Fibroblast of mammary gland (primary cell): Measurements from ENCODE around the gene RUFY4.
"Not testable (repeated sequence)": the region's sequence is repeated elsewhere in the genome, so short reads cannot be mapped to it uniquely, and the experiment has no call there.

ENCODE experiments used
- DNase-seq: peaks from one replicate; pipeline ENCODE4 v3.0.0-alpha.2; 2010; ENCODE audit warnings: low read depth
- H3K4me3 ChIP-seq: 2 replicates; pipeline ENCODE4 v1.5.1; 2011; ENCODE audit warnings: low read depth, mild to moderate bottlenecking, low read length, moderate library complexity; ENCODE audit not compliant: control insufficient read depth
- CTCF ChIP-seq: conservative IDR thresholded peaks from 2 replicates; pipeline ENCODE4 v1.5.1; 2011; ENCODE audit warnings: low read depth, low read length, inconsistent platforms; ENCODE audit not compliant: control insufficient read depth, insufficient read depth

RUFY4 gene

GRCh38 chr2:218031261-218031660, 37.8 kb upstream of the RUFY4 start:
- TF ChIP-seq CTCF = no peak
- no peak overlapping the region for H3K4me3 ChIP-seq
- DNase-seq = no peak

DNA sequence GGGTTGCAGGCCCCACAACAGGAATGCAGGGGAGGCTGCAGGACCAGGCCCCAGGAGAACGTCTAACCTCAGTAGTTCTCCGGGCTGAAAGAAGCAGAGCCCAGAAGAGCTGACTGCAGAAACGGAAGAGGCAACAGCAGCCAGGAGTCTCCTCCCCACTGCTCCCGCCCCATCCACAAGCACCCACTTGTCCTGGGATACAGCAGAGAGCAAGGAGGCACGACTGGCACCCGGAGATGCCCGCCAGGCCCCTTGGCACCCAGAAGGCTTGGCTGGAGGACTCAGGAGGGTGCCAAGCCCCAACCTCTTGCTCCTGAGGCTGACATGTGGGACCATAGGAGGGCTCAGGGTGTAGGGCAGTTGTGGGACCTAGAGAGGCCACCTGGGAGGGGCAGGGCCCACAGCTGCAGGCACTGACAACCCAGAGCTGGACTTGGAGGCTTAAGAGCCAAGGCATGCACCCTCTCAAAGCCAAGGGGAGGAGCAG, 37.2 kb upstream of the RUFY4 start:
- H3K4me3 ChIP-seq = no peak overlapping the region
- no peak for TF ChIP-seq CTCF
- no peak for DNase-seq

- H3K4me3 ChIP-seq = no peak overlapping the region
- DNase-seq = no peak
- no peak for TF ChIP-seq CTCF
These were observed 36.5 kb upstream of the RUFY4 start for GRCh38 chr2:218032336-218033171.

- TF ChIP-seq CTCF = no peak
- no peak for DNase-seq
- H3K4me3 ChIP-seq = no peak overlapping the region
These were observed 35.9 kb upstream of the RUFY4 start for GRCh38 chr2:218033208-218033589.

- no peak overlapping the region for H3K4me3 ChIP-seq
- no peak for DNase-seq
- no peak for TF ChIP-seq CTCF
These were observed 35.2 kb upstream of the RUFY4 start for GRCh38 chr2:218033590-218034496.

DNA sequence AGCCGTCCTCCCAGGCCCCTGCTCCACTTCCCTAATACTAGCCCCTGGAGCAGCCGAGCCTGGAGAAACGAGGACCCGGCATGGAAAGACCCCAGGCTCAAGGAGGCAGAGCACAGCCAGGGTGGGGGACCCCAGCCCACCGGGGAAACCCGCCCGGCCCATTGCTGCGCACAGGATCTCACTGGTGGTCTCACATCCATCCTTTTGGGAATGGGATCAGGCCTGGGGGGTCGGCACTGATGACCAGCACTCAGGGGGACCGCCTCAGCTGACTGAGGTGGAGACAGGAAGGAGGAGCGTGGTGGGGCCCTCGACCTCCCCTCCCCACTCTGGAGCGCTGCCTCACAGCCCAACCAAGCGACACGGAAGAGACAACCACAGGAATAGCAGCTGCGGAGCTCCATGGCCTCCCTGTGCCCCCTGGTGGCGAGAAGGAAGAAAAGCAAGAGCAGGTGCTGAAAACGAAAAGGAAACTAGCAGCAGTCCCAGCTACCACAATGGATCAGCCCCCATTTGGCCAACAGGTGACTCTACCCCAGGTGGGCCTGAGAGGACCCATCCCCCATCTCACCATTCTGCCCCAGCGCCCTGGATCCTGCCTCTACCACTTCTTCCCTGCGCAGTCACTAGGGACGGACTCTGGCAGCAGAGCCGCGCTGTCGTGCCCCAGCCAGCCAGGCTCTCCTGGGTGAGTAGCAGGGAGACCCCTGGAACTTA, 34.4 kb upstream of the RUFY4 start:
- TF ChIP-seq CTCF = peak; percentile 56
- not testable (repeated sequence) for H3K4me3 ChIP-seq
- peak; percentile 32 for DNase-seq
